GM12872 (cell line): Measurements from ENCODE around the gene DOCK4.

Experiments used
- TF ChIP-seq, protein P1 (sequence below): IDR thresholded peaks from 3 replicates; pipeline ENCODE4 v1.5.1; 2011; ENCODE audit warnings: low read depth, mild to moderate bottlenecking, low read length, moderate library complexity; ENCODE audit not compliant: insufficient read depth

The DOCK4 gene

DNA sequence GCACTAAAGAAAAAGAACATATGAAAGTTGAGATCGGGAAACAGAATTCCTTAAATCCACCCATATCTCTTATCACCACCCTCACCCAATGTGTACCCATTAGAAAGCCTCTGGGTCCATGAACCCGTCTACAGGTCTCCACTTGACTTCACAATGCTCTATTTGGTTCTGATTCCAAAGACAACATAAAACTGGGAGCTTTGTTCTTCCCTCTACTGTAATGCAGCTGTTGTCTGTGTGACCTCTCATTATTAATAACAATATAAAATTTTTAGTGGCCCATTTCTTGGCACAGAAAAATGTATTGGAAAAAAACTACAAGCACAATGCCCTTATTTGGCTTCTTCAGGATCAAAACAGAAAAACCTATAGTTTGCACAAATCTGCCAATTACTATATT, 30.0 kb downstream of the DOCK4 start:
- TF ChIP-seq, protein P1, sequence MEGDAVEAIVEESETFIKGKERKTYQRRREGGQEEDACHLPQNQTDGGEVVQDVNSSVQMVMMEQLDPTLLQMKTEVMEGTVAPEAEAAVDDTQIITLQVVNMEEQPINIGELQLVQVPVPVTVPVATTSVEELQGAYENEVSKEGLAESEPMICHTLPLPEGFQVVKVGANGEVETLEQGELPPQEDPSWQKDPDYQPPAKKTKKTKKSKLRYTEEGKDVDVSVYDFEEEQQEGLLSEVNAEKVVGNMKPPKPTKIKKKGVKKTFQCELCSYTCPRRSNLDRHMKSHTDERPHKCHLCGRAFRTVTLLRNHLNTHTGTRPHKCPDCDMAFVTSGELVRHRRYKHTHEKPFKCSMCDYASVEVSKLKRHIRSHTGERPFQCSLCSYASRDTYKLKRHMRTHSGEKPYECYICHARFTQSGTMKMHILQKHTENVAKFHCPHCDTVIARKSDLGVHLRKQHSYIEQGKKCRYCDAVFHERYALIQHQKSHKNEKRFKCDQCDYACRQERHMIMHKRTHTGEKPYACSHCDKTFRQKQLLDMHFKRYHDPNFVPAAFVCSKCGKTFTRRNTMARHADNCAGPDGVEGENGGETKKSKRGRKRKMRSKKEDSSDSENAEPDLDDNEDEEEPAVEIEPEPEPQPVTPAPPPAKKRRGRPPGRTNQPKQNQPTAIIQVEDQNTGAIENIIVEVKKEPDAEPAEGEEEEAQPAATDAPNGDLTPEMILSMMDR: no peak

DNA sequence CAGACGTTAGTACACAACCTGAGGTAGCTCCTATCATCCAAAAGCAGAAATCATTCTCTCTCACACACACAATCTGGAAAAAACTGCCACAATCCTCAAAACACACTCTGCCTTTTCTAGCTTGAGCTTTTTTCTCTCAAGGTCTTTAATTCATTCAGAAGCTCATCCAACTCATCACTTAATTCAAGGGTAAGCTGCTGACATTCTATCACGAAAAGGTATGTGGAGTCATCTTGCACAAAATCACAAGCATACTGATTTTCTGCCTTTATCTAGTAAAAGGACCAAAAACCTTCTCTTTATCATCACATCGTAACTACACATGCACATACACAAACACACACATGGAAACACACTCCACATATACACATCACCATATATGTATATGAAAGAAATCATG, 32.0 kb downstream of the DOCK4 start:
- TF ChIP-seq, protein P1: no peak

DNA sequence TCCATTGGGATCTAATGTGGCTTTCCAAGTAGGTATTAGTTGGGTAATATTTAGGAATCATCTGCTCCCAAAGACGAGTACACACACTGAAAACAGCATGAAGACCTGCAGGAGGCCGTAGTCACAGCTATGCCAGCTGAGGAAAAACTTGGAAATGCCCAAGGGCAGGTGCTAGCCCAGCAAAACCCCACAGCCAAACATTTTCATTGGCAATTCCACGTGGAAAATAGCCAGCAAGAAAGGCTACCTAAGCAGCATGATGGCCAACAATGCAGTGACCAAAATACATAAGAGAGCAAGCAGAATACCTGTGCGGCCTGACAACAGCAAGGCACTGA, 32.7 kb downstream of the DOCK4 start:
- TF ChIP-seq, protein P1: no peak

DNA sequence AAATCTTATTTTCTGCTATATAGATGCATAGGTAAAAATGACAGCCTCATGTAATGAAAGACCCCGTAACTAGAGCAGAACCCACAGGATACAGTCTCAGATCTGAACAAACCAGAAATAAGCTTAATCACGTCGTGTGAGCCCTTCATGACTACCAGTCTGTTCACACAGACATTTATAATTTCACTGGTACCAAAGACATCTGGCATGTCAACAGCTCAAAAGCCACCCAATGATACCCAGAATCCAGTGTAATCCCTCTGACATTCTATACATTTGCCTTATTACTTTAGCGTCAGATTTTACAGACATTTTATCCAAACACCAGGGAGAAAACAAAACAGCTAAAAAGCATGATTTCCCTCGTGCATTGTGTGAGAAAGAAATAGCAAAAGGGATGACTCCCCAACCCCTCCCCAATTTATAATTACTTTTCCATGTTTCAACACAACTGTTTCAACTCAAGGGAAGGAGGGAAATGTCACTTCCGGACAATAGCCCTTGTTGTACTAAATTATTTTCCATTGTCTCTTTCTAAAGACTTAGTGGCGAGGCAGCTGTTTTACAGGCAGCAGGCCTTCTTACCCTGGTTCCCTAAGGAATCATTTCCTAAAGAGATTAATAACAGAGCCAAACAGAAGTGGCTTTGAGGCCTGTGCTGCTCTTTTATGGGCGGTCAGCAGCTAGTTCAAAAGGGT, 33.2 kb downstream of the DOCK4 start:
- TF ChIP-seq, protein P1: no peak

DNA sequence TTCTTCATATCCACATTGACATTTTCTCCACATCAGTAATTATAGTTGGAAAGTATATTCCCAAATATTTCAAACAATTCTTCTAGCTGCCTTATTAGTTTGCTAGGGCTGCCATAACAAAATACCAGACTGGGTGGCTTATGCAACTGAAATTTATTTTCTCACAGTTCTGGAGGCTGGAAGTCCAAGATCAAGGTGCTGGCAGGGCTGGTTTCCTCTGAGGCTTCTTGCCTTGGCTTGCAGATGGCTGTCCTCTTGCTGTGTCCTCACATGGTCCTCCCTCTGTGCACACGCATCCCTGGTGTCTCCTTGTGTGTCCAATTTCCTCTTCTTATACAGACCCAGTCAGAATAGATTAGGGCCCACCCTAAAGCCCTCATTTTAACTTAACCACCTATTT, 34.5 kb downstream of the DOCK4 start:
- TF ChIP-seq, protein P1: no peak

DNA sequence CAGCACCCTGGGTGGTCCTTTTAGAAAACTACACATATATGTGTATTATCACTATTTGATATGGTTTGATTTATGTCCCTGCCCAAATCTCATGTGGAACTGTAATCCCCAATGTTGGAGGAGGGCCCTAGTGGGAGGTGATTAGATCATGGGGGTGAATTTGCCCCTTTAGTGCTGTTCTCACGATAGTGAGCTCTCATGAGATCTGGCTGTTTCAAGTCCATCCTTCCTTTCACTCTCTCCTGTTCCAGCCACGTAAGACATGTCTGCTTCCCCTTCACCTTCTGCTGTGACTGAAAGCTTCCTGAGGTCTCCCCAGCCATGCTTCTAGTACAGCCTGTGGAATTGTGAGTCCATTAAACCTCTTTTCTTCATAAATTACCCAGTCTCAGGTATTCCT, 37.3 kb downstream of the DOCK4 start:
- TF ChIP-seq, protein P1: no peak

DNA sequence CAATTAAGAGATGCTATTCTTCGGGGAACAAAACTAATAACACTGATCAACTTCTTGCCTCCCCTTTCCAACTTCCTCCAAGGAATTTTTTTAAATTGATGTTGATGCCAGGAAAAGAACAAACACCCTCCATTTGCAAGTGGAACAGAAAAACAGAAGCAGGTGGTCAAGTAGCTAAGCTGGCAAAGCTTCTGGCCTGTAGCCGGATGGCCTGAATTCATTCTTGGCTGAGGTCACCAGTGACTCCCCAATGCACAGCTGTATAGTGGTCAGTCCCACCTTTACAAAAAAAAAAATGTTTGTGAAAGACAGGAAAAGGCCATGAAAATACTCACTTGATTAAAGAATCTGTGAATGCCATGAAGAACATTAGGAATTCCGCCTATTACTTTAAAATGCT, 39.1 kb downstream of the DOCK4 start:
- TF ChIP-seq, protein P1: no peak
